Caco-2 (cell line): Measurements from ENCODE around the gene PRELID3B. TPM values are rescaled to one million over a fixed set of nuclear protein-coding genes. Genes with fewer than 3 reads are reported as not detected.

Experiments used
- BruUV-seq: library from RNA; stranded (reverse); fragments of 400-500 nt; replicated peaks from 2 replicates; lab custom pipeline; 2021; lab: Mats Ljungman, UMichigan
- CTCF ChIA-PET: fragments of 300-600 bp; sonication (Branson Sonifier 250); formaldehyde crosslinking; loops from one replicate; lab custom pipeline; 2022; ENCODE audit warnings: antibody characterized with exemption; lab: Charles Lee
- POLR2A ChIA-PET: fragments of 300-600 bp; sonication (Branson Sonifier 250); formaldehyde crosslinking; loops from one replicate; lab custom pipeline; 2022; ENCODE audit warnings: antibody characterized with exemption; lab: Charles Lee
- DNase-seq, 2 experiments: peaks; one replicate each; pipeline versions ENCODE4 v3.0.0 to v3.0.0-alpha.2; 2020 to 2022
- H3K27me3 ChIP-seq: replicated peaks from 2 replicates; pipeline ENCODE4 v1.6.0; 2011; ENCODE audit warnings: low read length; ENCODE audit not compliant: control insufficient read depth, insufficient read depth
- H3K36me3 ChIP-seq: 2 replicates; pipeline ENCODE4 v1.5.1; 2011; ENCODE audit warnings: low read length; ENCODE audit not compliant: control insufficient read depth, insufficient read depth
- H3K4me1 ChIP-seq: fragments of 250-450 bp; sonication (Bioruptor Pico); 2 replicates; pipeline ENCODE4 v1.5.1; 2020; ENCODE audit warnings: mild to moderate bottlenecking
- H3K4me3 ChIP-seq: 2 replicates; pipeline ENCODE4 v1.5.1; 2011; ENCODE audit warnings: low read depth, mild to moderate bottlenecking, control low read depth, low read length
- H3K9me3 ChIP-seq: fragments of 250-450 bp; sonication (Bioruptor Pico); 2 replicates; pipeline ENCODE4 v1.5.1; 2020; ENCODE audit warnings: mild to moderate bottlenecking, moderate library complexity
- H3K27ac Mint-ChIP-seq: one replicate; pipeline ENCODE4 v1.8.0; 2022; ENCODE audit warnings: mixed read lengths; ENCODE audit not compliant: unreplicated experiment
- H3K27me3 Mint-ChIP-seq: one replicate; pipeline ENCODE4 v1.8.0; 2022; ENCODE audit warnings: mixed read lengths; ENCODE audit not compliant: insufficient read depth, unreplicated experiment
- H3K36me3 Mint-ChIP-seq: one replicate; pipeline ENCODE4 v1.8.0; 2022; ENCODE audit warnings: mild to moderate bottlenecking, mixed read lengths; ENCODE audit not compliant: insufficient read depth, unreplicated experiment
- H3K4me1 Mint-ChIP-seq: one replicate; pipeline ENCODE4 v1.8.0; 2022; ENCODE audit warnings: low read depth, mixed read lengths; ENCODE audit not compliant: unreplicated experiment
- H3K4me3 Mint-ChIP-seq: one replicate; pipeline ENCODE4 v1.8.0; 2022; ENCODE audit warnings: mild to moderate bottlenecking, moderate library complexity, mixed read lengths; ENCODE audit not compliant: unreplicated experiment
- H3K9me3 Mint-ChIP-seq: one replicate; pipeline ENCODE4 v1.8.0; 2022; ENCODE audit warnings: mixed read lengths; ENCODE audit not compliant: unreplicated experiment
- intact Hi-C: fragments of 100-400 bp; cut with micrococcal nuclease; formaldehyde crosslinking; loops from one replicate; pipeline ENCODE4 v1.10.0; 2022; ENCODE audit not compliant: unreplicated experiment
- total RNA-seq: library from RNA; stranded (reverse); gene quantifications from 2 replicates; pipeline ENCODE4 v1.2.3, GENCODE V29; 2022
- TF ChIP-seq, protein P1 (sequence below), 2 experiments: fragments of 200-600 bp in 1 of 2; IDR thresholded peaks; 1 replicate in 1 of 2; 2 replicates in 1 of 2; pipeline versions ENCODE4 v1.5.1 to v1.8.0; 2011 to 2022; ENCODE audit warnings: antibody characterized with exemption in 1 of 2, control low read depth in 1 of 2, inconsistent platforms in 1 of 2, low read depth in 1 of 2, low read length in 1 of 2, mild to moderate bottlenecking in 1 of 2, moderate library complexity in 1 of 2; ENCODE audit not compliant: insufficient read depth in 1 of 2, severe bottlenecking in 1 of 2, unreplicated experiment in 1 of 2

The PRELID3B gene
- total RNA-seq, 1 experiment from 2014 or later: 171 TPM

DNA sequence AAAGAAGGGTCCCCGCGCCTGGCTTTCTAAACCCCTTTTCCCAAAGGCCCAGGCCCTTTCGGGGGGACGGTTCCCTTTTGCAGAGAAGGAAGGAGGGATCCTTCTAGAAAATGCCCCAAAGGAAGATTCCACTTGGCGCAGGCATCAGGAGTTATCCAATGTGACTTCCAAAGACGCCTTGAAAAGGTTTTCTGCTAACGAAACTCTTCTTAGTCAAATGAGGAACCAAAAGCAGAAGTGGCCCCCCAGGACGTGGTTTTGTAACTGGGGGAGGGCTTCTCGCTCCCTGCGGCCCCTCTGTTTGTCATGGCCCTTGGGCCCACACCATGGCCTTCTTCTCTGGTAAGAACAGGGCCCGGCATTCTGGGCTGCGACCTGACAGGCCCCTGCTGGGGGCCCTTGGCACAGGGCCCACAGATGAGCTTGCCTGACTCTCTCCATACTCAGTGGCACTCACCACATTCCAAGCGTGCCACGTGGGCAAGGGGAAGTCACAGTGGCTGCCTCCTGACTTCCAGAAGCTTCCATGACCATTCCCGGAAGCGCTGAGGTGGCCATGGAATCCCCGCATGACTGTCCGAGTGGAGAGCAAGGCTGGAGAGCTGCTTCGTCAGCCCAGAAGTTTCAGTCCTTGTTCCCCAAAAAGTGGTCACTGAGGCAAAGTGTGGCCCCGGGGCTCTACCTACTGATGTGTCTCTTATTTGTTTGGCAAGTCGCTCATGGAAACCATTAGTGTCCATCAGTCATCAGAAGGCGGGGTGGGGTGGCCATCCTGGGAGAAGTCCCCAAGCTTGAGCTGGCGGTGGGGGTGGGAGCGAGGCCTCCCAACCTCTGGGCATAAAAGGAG lies 34.7 kb downstream of the PRELID3B start:
- TSS peak; percentile 76 for BruUV-seq

DNA sequence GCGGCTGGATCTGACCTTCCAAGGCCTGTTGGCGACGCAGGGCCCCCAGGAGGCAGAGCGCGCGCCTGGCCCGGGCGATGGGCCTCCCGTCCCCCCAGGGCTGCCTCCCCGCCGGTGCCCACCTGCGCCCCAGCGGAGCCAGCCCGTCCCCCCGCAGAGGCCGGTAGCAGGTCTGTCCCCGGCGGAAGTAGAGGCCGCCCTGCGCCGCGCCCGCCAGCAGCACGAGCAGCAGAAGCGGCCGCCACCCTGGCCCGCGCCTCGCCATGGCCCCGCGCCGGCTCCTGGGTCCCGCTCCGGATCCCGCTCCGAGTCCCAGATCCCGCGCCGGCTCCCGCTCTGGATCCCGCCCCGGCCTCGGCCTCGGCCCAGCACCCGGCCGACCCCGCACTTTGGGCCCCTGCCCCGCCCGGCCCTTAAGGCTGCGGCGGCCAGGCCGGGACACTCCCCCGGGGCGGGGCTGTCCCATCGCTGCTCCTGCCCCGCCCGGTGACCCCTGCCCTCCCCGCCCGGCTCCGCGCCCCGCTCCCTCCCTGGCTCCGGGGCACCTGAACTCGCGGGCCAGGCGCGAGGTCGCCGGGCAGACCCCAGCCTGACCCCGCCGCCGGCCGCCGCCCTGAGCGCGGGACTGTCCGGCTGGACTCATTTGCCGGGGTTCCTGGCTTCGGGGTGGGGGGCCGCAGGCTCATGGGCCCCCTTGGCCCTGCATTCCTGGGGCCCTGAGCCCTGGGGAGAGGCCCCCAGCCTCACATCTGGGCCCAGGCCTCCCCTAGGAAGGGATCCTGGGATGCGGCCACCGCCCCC lies 35.5 kb downstream of the PRELID3B start, which contains the start of gene CTSZ:
Gene CTSZ, minus strand, starts transcription at position 391 of the 801 bp plus-strand sequence. Its CDS starts 126 bp downstream, at position 265.
- TF ChIP-seq, protein P1, sequence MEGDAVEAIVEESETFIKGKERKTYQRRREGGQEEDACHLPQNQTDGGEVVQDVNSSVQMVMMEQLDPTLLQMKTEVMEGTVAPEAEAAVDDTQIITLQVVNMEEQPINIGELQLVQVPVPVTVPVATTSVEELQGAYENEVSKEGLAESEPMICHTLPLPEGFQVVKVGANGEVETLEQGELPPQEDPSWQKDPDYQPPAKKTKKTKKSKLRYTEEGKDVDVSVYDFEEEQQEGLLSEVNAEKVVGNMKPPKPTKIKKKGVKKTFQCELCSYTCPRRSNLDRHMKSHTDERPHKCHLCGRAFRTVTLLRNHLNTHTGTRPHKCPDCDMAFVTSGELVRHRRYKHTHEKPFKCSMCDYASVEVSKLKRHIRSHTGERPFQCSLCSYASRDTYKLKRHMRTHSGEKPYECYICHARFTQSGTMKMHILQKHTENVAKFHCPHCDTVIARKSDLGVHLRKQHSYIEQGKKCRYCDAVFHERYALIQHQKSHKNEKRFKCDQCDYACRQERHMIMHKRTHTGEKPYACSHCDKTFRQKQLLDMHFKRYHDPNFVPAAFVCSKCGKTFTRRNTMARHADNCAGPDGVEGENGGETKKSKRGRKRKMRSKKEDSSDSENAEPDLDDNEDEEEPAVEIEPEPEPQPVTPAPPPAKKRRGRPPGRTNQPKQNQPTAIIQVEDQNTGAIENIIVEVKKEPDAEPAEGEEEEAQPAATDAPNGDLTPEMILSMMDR (IDR thresholded peaks at IDR 0.05; ENCODE audit: insufficient read depth in 1 of 2, low read depth in 1 of 2, low read length in 1 of 2, severe bottlenecking in 1 of 2, unreplicated experiment in 1 of 2): no peak
- DNase-seq: peak; percentile 88 to 90
- Histone ChIP-seq H3K4me1 (peaks cover 24% of the 10 kb centered on the region), H3K4me3 (peak within 1 kb of the TSS; percentile 86), H3K27me3 (no peaks in the 10 kb centered on the region), H3K36me3 (peaks cover 10% of the 10 kb centered on the region; the same call in 1 of the 2 replicates), H3K9me3 (no peaks in the 10 kb centered on the region)
- no TSS peak for BruUV-seq
- peaks cover 19% of the 10 kb centered on the region for H3K36me3 Mint-ChIP-seq
- intact Hi-C loops: loop anchor here (1.0 kb wide), 1 partner anchor 25 kb away; the partner anchor contains the start of gene ATP5F1E
- H3K4me1 Mint-ChIP-seq: peaks cover 8% of the 10 kb centered on the region
- no peaks in the 10 kb centered on the region for H3K27me3 Mint-ChIP-seq
- H3K4me3 Mint-ChIP-seq: peak within 1 kb of the TSS; percentile 74
- CTCF ChIA-PET: no interaction called here
- no peaks in the 10 kb centered on the region for H3K9me3 Mint-ChIP-seq
- peak within 1 kb of the TSS; percentile 82 for H3K27ac Mint-ChIP-seq
- POLR2A ChIA-PET: no interaction called here

More for the DNA sequence above, 34.7 kb downstream of the PRELID3B start:
- ChIA-PET CTCF (interaction anchor here (1.2 kb wide), 1 partner anchor 138 kb away, joined by 8 read pairs; no protein-coding TSS in a partner anchor), POLR2A (interaction anchor here (1.6 kb wide), 1 partner anchor 24 kb away, joined by 13 read pairs; the partner anchor contains the start of gene ATP5F1E)
- H3K9me3 ChIP-seq: no peaks in the 10 kb centered on the region
- peaks cover 24% of the 10 kb centered on the region for H3K4me1 ChIP-seq
- DNase-seq: no peak
- Mint-ChIP-seq H3K9me3 (no peaks in the 10 kb centered on the region), H3K27ac (peak overlapping the region; percentile 82), H3K27me3 (no peaks in the 10 kb centered on the region), H3K4me3 (peak overlapping the region; percentile 74), H3K4me1 (peaks cover 14% of the 10 kb centered on the region), H3K36me3 (peaks cover 13% of the 10 kb centered on the region)
- H3K4me3 ChIP-seq: peak overlapping the region; percentile 86
- TF ChIP-seq, protein P1 (IDR thresholded peaks at IDR 0.05; ENCODE audit: insufficient read depth in 1 of 2, low read depth in 1 of 2, low read length in 1 of 2, severe bottlenecking in 1 of 2, unreplicated experiment in 1 of 2): no peak
- no peaks in the 10 kb centered on the region for H3K27me3 ChIP-seq
- H3K36me3 ChIP-seq: peaks cover 5% of the 10 kb centered on the region; the same call in 1 of the 2 replicates
- intact Hi-C loops: loop anchor here (1.0 kb wide), 1 partner anchor 24 kb away; the partner anchor contains the start of gene ATP5F1E
